HG02885 (cell line): ENCODE results near the gene GAPDHS.

Source experiments
- ATAC-seq: cut with Tn5 transposase; IDR thresholded peaks from one replicate; pipeline ENCODE4 v1.9.1; 2021; ENCODE audit warnings: mild to moderate bottlenecking; ENCODE audit not compliant: unreplicated experiment, poor library complexity

Gene GAPDHS

GRCh38 chr19:35533822-35534392 lies 651 bp downstream of the GAPDHS start:
- ATAC-seq: no peak

GRCh38 chr19:35534803-35535480 lies 1.7 kb downstream of the GAPDHS start:
- ATAC-seq: no peak

GRCh38 chr19:35539314-35539713 lies 6.1 kb downstream of the GAPDHS start:
- no peak for ATAC-seq

- ATAC-seq: no peak
Observed at GRCh38 chr19:35539850-35540249, 6.6 kb downstream of the GAPDHS start.

- no peak for ATAC-seq
Observed at GRCh38 chr19:35540356-35540927, 7.2 kb downstream of the GAPDHS start.

GRCh38 chr19:35542209-35542608 lies 9.0 kb downstream of the GAPDHS start:
- no peak for ATAC-seq

- ATAC-seq: no peak
Observed at GRCh38 chr19:35543280-35544109, 10.2 kb downstream of the GAPDHS start.

- no peak for ATAC-seq
Observed at GRCh38 chr19:35544110-35544802, 11.0 kb downstream of the GAPDHS start.

- peak; percentile 86 for ATAC-seq
Observed at GRCh38 chr19:35545001-35545854, 12.0 kb downstream of the GAPDHS start, which contains the start of gene TMEM147. TSS of gene TMEM147 (plus strand) at chr19:35545626. CDS start at chr19:35545740, 114 bp downstream.

- peak; percentile 35 for ATAC-seq
Observed at GRCh38 chr19:35545855-35546381, 12.7 kb downstream of the GAPDHS start.

GRCh38 chr19:35546532-35546931 lies 13.3 kb downstream of the GAPDHS start:
- ATAC-seq: no peak

- ATAC-seq: no peak
Observed at GRCh38 chr19:35549174-35549788, 16.0 kb downstream of the GAPDHS start.

GRCh38 chr19:35549879-35550523 lies 16.7 kb downstream of the GAPDHS start:
- ATAC-seq: no peak

- no peak for ATAC-seq
Observed at GRCh38 chr19:35551091-35551810, 18.0 kb downstream of the GAPDHS start.

- no peak for ATAC-seq
Observed at GRCh38 chr19:35552534-35553384, 19.5 kb downstream of the GAPDHS start.

GRCh38 chr19:35553385-35554000 lies 20.2 kb downstream of the GAPDHS start:
- no peak for ATAC-seq
